HCT116 (cell line): ENCODE measurements around the gene ADAMTS1. TPM values are rescaled to one million over a fixed set of nuclear protein-coding genes. Genes with fewer than 3 reads are reported as not detected.

Experiments
- ATAC-seq: fragments of 200-7000 bp; cut with Tn5 transposase; 2 replicates; pipeline ENCODE4 v1.9.1; 2020; ENCODE audit warnings: mild to moderate bottlenecking, moderate library complexity
- BruUV-seq: library from RNA; stranded (reverse); fragments of 400-500 nt; replicated peaks from 2 replicates; lab custom pipeline; 2021; lab: Mats Ljungman, UMichigan
- CTCF ChIA-PET: fragments of 300-600 bp; sonication (Branson Sonifier 250); formaldehyde crosslinking; loops from one replicate; lab custom pipeline; 2021; ENCODE audit warnings: antibody characterized with exemption; lab: Charles Lee
- POLR2A ChIA-PET: fragments of 300-600, 350-600 bp; sonication (Branson Sonifier 250); formaldehyde crosslinking; loops from one replicate; lab custom pipeline; 2021; ENCODE audit warnings: antibody characterized with exemption; lab: Charles Lee
- RAD21 ChIA-PET, 2 experiments: fragments of 300-600 bp; sonication (Branson Sonifier 250); formaldehyde crosslinking; loops; one replicate each; lab custom pipeline; 2023; ENCODE audit warnings: low total read pairs in 2 of 2; ENCODE audit not compliant: uncharacterized antibody in 2 of 2, unreplicated experiment in 2 of 2, low non-redundant PET in 1 of 2; lab: Charles Lee
- DNase-seq: peaks from one replicate; pipeline ENCODE4 v3.0.0-alpha.2; 2010; ENCODE audit warnings: low read depth, low spot score
- H2AFZ ChIP-seq: fragments of 200-600 bp; shearing (Covaris generic), sonication (generic); 2 replicates; pipeline ENCODE4 v1.6.1; 2017; ENCODE audit warnings: low read depth, mixed run types, mixed read lengths, antibody characterized with exemption, low read length; ENCODE audit not compliant: poor library complexity, severe bottlenecking
- H3K27ac ChIP-seq: 2 replicates; pipeline ENCODE4 v1.5.1; 2012; ENCODE audit warnings: low read depth, low read length
- H3K27me3 ChIP-seq: fragments of 200-600 bp; sonication (generic); 2 replicates; pipeline ENCODE4 v1.6.1; 2016; ENCODE audit warnings: mixed run types, low read length, mixed read lengths; ENCODE audit not compliant: insufficient read depth
- H3K36me3 ChIP-seq, 2 experiments: fragments of 200-500 bp in 1 of 2; fragments of 200-600 bp in 1 of 2; sonication (Bioruptor generic) in 1 of 2; sonication (generic) in 1 of 2; 2 replicates each; pipeline versions ENCODE4 v1.5.1 to v1.6.1; 2014 to 2016; ENCODE audit warnings: low read length in 2 of 2, inconsistent platforms in 1 of 2, mixed read lengths in 1 of 2, mixed run types in 1 of 2; ENCODE audit not compliant: insufficient read depth in 2 of 2, control insufficient read depth in 1 of 2
- H3K4me1 ChIP-seq, 2 experiments: fragments of 200-600 bp in 1 of 2; sonication (generic) in 1 of 2; 2 replicates each; pipeline versions ENCODE4 v1.5.1 to v1.6.1; 2012 to 2017; ENCODE audit warnings: low read length in 2 of 2, inconsistent platforms in 1 of 2, mild to moderate bottlenecking in 1 of 2, mixed read lengths in 1 of 2, mixed run types in 1 of 2, moderate library complexity in 1 of 2; ENCODE audit not compliant: insufficient read depth in 2 of 2, control insufficient read depth in 1 of 2
- H3K4me2 ChIP-seq: fragments of 200-600 bp; sonication (generic); 2 replicates; pipeline ENCODE4 v1.6.1; 2017; ENCODE audit warnings: mixed run types, low read length, mixed read lengths
- H3K4me3 ChIP-seq, 2 experiments: fragments of 200-600 bp in 1 of 2; sonication (generic) in 1 of 2; replicated peaks in 1 of 2; 2 replicates each; pipeline ENCODE4 v1.5.1; 2011 to 2016; ENCODE audit warnings: low read length in 2 of 2, control low read depth in 1 of 2, low read depth in 1 of 2, mild to moderate bottlenecking in 1 of 2, mixed read lengths in 1 of 2, mixed run types in 1 of 2
- H3K79me2 ChIP-seq: fragments of 200-600 bp; sonication (generic); 2 replicates; pipeline ENCODE4 v1.6.1; 2017; ENCODE audit warnings: mild to moderate bottlenecking, mixed run types, low read length, moderate library complexity, mixed read lengths; ENCODE audit not compliant: insufficient read depth
- H3K9ac ChIP-seq: fragments of 200-600 bp; sonication (generic); 2 replicates; pipeline ENCODE4 v1.6.1; 2016; ENCODE audit warnings: low read length, mixed read lengths
- H3K9me2 ChIP-seq: fragments of 200-600 bp; sonication (generic), shearing (Covaris generic); 2 replicates; pipeline ENCODE4 v1.6.1; 2017; ENCODE audit warnings: mixed run types, mild to moderate bottlenecking, moderate library complexity; ENCODE audit not compliant: insufficient read depth
- H3K9me3 ChIP-seq, 2 experiments: fragments of 200-500 bp in 1 of 2; fragments of 200-600 bp in 1 of 2; sonication (Bioruptor generic) in 1 of 2; sonication (generic) in 1 of 2; 2 replicates each; pipeline ENCODE4 v1.6.1; 2014 to 2017; ENCODE audit warnings: low read length in 2 of 2, mixed read lengths in 2 of 2, inconsistent platforms in 1 of 2, low read depth in 1 of 2, mild to moderate bottlenecking in 1 of 2, mixed run types in 1 of 2, moderate library complexity in 1 of 2; ENCODE audit not compliant: control insufficient read depth in 1 of 2, insufficient read depth in 1 of 2
- H4K20me1 ChIP-seq: fragments of 200-600 bp; sonication (generic), shearing (Covaris generic); 2 replicates; pipeline ENCODE4 v1.6.1; 2017; ENCODE audit warnings: mixed run types, mild to moderate bottlenecking, moderate library complexity; ENCODE audit not compliant: insufficient read depth
- ATF3 ChIP-seq: IDR thresholded peaks from 2 replicates; pipeline ENCODE4 v1.6.1; 2012
- CBX3 ChIP-seq: IDR thresholded peaks from 2 replicates; pipeline ENCODE4 v1.6.1; 2012; ENCODE audit warnings: low read depth
- EGR1 ChIP-seq: IDR thresholded peaks from 2 replicates; pipeline ENCODE4 v1.6.1; 2012; ENCODE audit warnings: low read depth
- ELF1 ChIP-seq: IDR thresholded peaks from 2 replicates; pipeline ENCODE4 v1.6.1; 2012; ENCODE audit warnings: low read depth, borderline replicate concordance
- EZH2phosphoT487 ChIP-seq: fragments of 200-600 bp; IDR thresholded peaks from 2 replicates; pipeline ENCODE4 v1.6.1; 2018; ENCODE audit warnings: antibody characterized with exemption, borderline replicate concordance
- JUND ChIP-seq: IDR thresholded peaks from 2 replicates; pipeline ENCODE4 v1.6.1; 2012
- POLR2A ChIP-seq: IDR thresholded peaks from 2 replicates; pipeline ENCODE4 v1.7.0; 2011; ENCODE audit warnings: borderline replicate concordance; ENCODE audit not compliant: insufficient read depth, insufficient read length; ENCODE audit errors: extremely low read depth
- POLR2AphosphoS5 ChIP-seq: IDR thresholded peaks from 2 replicates; pipeline ENCODE4 v1.6.1; 2011; ENCODE audit warnings: mild to moderate bottlenecking, low read depth, low read length, moderate library complexity
- SIN3A ChIP-seq: IDR thresholded peaks from 2 replicates; pipeline ENCODE4 v1.6.1; 2012; ENCODE audit warnings: low read depth
- SP1 ChIP-seq: IDR thresholded peaks from 2 replicates; pipeline ENCODE4 v1.6.1; 2012; ENCODE audit warnings: low read depth
- TCF7L2 ChIP-seq: IDR thresholded peaks from 2 replicates; pipeline ENCODE4 v1.7.0; 2011; ENCODE audit warnings: borderline replicate concordance, inconsistent platforms; ENCODE audit not compliant: insufficient read depth, insufficient read length; ENCODE audit errors: extremely low read depth
- ZFX ChIP-seq: fragments of 450-650 bp; IDR thresholded peaks from 2 replicates; pipeline ENCODE4 v1.6.1; 2017
- intact Hi-C: fragments of 100-400 bp; cut with micrococcal nuclease; formaldehyde crosslinking; loops from 2 replicates; pipeline ENCODE4 v1.10.0; 2022
- total RNA-seq: library from RNA; stranded (reverse); gene quantifications from one replicate; pipeline ENCODE4 v1.2.1, GENCODE V29; 2021; ENCODE audit not compliant: unreplicated experiment
- TF ChIP-seq, protein P1 (sequence below): IDR thresholded peaks from 2 replicates; pipeline ENCODE4 v1.6.1; 2011; ENCODE audit warnings: mild to moderate bottlenecking, low read length, moderate library complexity; ENCODE audit not compliant: insufficient replicate concordance; ENCODE audit errors: extremely low read depth
- TF ChIP-seq, protein P2 (sequence below): IDR thresholded peaks from 2 replicates; pipeline ENCODE4 v1.6.1; 2012; ENCODE audit warnings: low read depth

The ADAMTS1 gene
- total RNA-seq, 1 experiment from 2014 or later, result 0.98 TPM

GRCh38 chr21:26847002-26847401 is 1.8 kb upstream of the ADAMTS1 start:
- POLR2A ChIA-PET, result no interaction called here
- CTCF ChIA-PET, result no interaction called here
- Histone ChIP-seq H3K4me3 (no peak overlapping the region), H3K9me2 (no peaks in the 10 kb centered on the region), H3K4me2 (no peak overlapping the region), H3K9ac (no peak overlapping the region), H3K27ac (no peak overlapping the region), H2AFZ (no peak overlapping the region), H3K9me3 (peaks cover 0 to 8% of the 10 kb centered on the region in 2 experiments; a peak in 1 of 4 replicates), H3K4me1 (no peaks in the 10 kb centered on the region), H4K20me1 (no peaks in the 10 kb centered on the region), H3K79me2 (no peaks in the 10 kb centered on the region), H3K27me3 (no peaks in the 10 kb centered on the region), H3K36me3 (no peaks in the 10 kb centered on the region)
- intact Hi-C loops, result no loop called here
- BruUV-seq, result no TSS peak
- no peak for ATAC-seq
- TF ChIP-seq ATF3 (no peak), CBX3 (no peak), POLR2AphosphoS5 (no peak), ELF1 (no peak), POLR2A (no peak), JUND (no peak), EGR1 (no peak), TCF7L2 (no peak), SP1 (no peak), EZH2phosphoT487 (no peak), SIN3A (no peak), ZFX (no peak)
- TF ChIP-seq, protein P1, sequence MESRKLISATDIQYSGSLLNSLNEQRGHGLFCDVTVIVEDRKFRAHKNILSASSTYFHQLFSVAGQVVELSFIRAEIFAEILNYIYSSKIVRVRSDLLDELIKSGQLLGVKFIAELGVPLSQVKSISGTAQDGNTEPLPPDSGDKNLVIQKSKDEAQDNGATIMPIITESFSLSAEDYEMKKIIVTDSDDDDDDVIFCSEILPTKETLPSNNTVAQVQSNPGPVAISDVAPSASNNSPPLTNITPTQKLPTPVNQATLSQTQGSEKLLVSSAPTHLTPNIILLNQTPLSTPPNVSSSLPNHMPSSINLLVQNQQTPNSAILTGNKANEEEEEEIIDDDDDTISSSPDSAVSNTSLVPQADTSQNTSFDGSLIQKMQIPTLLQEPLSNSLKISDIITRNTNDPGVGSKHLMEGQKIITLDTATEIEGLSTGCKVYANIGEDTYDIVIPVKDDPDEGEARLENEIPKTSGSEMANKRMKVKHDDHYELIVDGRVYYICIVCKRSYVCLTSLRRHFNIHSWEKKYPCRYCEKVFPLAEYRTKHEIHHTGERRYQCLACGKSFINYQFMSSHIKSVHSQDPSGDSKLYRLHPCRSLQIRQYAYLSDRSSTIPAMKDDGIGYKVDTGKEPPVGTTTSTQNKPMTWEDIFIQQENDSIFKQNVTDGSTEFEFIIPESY, result no peak
- TF ChIP-seq, protein P2, sequence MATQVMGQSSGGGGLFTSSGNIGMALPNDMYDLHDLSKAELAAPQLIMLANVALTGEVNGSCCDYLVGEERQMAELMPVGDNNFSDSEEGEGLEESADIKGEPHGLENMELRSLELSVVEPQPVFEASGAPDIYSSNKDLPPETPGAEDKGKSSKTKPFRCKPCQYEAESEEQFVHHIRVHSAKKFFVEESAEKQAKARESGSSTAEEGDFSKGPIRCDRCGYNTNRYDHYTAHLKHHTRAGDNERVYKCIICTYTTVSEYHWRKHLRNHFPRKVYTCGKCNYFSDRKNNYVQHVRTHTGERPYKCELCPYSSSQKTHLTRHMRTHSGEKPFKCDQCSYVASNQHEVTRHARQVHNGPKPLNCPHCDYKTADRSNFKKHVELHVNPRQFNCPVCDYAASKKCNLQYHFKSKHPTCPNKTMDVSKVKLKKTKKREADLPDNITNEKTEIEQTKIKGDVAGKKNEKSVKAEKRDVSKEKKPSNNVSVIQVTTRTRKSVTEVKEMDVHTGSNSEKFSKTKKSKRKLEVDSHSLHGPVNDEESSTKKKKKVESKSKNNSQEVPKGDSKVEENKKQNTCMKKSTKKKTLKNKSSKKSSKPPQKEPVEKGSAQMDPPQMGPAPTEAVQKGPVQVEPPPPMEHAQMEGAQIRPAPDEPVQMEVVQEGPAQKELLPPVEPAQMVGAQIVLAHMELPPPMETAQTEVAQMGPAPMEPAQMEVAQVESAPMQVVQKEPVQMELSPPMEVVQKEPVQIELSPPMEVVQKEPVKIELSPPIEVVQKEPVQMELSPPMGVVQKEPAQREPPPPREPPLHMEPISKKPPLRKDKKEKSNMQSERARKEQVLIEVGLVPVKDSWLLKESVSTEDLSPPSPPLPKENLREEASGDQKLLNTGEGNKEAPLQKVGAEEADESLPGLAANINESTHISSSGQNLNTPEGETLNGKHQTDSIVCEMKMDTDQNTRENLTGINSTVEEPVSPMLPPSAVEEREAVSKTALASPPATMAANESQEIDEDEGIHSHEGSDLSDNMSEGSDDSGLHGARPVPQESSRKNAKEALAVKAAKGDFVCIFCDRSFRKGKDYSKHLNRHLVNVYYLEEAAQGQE, result no peak
- RAD21 ChIA-PET, result no interaction called here
- no peak for DNase-seq
